ENCODE data around the gene SASH1.

The SASH1 gene

DNA sequence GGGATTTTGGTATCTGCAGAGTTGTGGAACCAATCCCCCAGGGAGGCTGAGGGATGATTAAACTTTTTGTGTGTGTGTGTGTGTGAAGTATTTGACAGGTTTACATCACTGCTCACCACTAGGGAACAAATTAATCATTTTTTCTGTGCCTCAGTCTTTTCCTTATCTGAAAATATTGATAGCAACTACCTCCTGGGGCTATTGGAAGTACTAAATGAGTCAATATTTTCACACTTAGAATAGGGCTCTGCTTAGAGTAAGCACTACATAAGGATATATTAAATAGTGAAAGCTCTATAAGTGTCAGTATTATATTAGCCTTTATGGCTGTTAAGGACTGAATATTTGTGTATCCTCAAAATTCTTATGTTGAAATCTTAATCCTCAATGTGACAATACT is 249.0 kb downstream of the SASH1 start:
- Histone ChIP-seq H3K9me3 (ENCODE audit: control insufficient read depth, insufficient read depth, low read depth, low read length) (no peaks in the 10 kb centered on the region), H3K4me3 (ENCODE audit: low read depth, low read length) (no peak overlapping the region), H3K36me3 (ENCODE audit: control insufficient read depth in 2 of 2, insufficient read depth in 1 of 2, low read length in 2 of 2) (no peaks in the 10 kb centered on the region), H3K4me1 (ENCODE audit: control insufficient read depth, insufficient read depth, low read length) (no peaks in the 10 kb centered on the region), H3K27ac (ENCODE audit: extremely low read depth, low read depth, low read length) (no peak overlapping the region)
- CTCF ChIA-PET: interaction anchor here (1.0 kb wide), 1 partner anchor 13 kb away, joined by 5 read pairs; no protein-coding TSS in a partner anchor
- POLR2A ChIA-PET: no interaction called here
- TF ChIP-seq, protein P1, sequence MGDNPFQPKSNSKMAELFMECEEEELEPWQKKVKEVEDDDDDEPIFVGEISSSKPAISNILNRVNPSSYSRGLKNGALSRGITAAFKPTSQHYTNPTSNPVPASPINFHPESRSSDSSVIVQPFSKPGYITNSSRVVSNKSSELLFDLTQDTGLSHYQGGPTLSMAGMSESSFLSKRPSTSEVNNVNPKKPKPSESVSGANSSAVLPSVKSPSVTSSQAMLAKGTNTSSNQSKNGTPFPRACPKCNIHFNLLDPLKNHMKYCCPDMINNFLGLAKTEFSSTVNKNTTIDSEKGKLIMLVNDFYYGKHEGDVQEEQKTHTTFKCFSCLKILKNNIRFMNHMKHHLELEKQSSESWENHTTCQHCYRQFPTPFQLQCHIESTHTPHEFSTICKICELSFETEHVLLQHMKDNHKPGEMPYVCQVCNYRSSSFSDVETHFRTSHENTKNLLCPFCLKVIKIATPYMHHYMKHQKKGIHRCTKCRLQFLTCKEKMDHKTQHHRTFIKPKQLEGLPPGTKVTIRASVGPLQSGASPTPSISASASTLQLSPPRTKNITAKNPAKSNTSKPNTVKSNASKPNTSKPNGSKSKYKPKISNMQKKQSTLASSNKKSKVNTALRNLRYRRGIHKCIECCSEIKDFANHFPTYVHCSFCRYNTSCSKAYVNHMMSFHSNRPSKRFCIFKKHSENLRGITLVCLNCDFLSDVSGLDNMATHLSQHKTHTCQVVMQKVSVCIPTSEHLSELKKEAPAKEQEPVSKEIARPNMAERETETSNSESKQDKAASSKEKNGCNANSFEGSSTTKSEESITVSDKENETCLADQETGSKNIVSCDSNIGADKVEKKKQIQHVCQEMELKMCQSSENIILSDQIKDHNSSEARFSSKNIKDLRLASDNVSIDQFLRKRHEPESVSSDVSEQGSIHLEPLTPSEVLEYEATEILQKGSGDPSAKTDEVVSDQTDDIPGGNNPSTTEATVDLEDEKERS (tag by site-specific recombination; IDR thresholded peaks at IDR 0.05): no peak
- TF ChIP-seq ZFP69B (tag by site-specific recombination; IDR thresholded peaks at IDR 0.05) (no peak), ZNF426 (tag by site-specific recombination; IDR thresholded peaks at IDR 0.05) (no peak), TRIM28 (IDR thresholded peaks at IDR 0.05; ENCODE audit: borderline replicate concordance, low read length) (no peak), ZNF514 (tag by site-specific recombination; IDR thresholded peaks at IDR 0.05) (no peak), ZBTB21 (tag by site-specific recombination; IDR thresholded peaks at IDR 0.05) (no peak), HOXC10 (CRISPR knock-in tag; IDR thresholded peaks at IDR 0.05) (no peak), ZNF600 (tag by site-specific recombination; IDR thresholded peaks at IDR 0.05) (no peak), ZNF223 (tag by site-specific recombination; IDR thresholded peaks at IDR 0.05) (no peak), ZNF350 (tag by site-specific recombination; IDR thresholded peaks at IDR 0.05) (no peak)
- TF ChIP-seq, protein P2, sequence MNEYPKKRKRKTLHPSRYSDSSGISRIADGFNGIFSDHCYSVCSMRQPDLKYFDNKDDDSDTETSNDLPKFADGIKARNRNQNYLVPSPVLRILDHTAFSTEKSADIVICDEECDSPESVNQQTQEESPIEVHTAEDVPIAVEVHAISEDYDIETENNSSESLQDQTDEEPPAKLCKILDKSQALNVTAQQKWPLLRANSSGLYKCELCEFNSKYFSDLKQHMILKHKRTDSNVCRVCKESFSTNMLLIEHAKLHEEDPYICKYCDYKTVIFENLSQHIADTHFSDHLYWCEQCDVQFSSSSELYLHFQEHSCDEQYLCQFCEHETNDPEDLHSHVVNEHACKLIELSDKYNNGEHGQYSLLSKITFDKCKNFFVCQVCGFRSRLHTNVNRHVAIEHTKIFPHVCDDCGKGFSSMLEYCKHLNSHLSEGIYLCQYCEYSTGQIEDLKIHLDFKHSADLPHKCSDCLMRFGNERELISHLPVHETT (tag by site-specific recombination; IDR thresholded peaks at IDR 0.05): no peak
- TF ChIP-seq, protein P3, sequence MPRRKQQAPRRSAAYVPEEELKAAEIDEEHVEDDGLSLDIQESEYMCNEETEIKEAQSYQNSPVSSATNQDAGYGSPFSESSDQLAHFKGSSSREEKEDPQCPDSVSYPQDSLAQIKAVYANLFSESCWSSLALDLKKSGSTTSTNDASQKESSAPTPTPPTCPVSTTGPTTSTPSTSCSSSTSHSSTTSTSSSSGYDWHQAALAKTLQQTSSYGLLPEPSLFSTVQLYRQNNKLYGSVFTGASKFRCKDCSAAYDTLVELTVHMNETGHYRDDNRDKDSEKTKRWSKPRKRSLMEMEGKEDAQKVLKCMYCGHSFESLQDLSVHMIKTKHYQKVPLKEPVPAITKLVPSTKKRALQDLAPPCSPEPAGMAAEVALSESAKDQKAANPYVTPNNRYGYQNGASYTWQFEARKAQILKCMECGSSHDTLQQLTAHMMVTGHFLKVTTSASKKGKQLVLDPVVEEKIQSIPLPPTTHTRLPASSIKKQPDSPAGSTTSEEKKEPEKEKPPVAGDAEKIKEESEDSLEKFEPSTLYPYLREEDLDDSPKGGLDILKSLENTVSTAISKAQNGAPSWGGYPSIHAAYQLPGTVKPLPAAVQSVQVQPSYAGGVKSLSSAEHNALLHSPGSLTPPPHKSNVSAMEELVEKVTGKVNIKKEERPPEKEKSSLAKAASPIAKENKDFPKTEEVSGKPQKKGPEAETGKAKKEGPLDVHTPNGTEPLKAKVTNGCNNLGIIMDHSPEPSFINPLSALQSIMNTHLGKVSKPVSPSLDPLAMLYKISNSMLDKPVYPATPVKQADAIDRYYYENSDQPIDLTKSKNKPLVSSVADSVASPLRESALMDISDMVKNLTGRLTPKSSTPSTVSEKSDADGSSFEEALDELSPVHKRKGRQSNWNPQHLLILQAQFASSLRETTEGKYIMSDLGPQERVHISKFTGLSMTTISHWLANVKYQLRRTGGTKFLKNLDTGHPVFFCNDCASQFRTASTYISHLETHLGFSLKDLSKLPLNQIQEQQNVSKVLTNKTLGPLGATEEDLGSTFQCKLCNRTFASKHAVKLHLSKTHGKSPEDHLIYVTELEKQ (tag by site-specific recombination; IDR thresholded peaks at IDR 0.05; ENCODE audit: borderline replicate concordance): no peak
- TF ChIP-seq, protein P4, sequence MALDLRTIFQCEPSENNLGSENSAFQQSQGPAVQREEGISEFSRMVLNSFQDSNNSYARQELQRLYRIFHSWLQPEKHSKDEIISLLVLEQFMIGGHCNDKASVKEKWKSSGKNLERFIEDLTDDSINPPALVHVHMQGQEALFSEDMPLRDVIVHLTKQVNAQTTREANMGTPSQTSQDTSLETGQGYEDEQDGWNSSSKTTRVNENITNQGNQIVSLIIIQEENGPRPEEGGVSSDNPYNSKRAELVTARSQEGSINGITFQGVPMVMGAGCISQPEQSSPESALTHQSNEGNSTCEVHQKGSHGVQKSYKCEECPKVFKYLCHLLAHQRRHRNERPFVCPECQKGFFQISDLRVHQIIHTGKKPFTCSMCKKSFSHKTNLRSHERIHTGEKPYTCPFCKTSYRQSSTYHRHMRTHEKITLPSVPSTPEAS (tag by site-specific recombination; IDR thresholded peaks at IDR 0.05): no peak
- TF ChIP-seq, protein P5, sequence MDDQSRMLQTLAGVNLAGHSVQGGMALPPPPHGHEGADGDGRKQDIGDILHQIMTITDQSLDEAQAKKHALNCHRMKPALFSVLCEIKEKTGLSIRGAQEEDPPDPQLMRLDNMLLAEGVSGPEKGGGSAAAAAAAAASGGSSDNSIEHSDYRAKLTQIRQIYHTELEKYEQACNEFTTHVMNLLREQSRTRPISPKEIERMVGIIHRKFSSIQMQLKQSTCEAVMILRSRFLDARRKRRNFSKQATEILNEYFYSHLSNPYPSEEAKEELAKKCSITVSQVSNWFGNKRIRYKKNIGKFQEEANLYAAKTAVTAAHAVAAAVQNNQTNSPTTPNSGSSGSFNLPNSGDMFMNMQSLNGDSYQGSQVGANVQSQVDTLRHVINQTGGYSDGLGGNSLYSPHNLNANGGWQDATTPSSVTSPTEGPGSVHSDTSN (CRISPR knock-in tag; IDR thresholded peaks at IDR 0.05): no peak

Measured in HEK293 (cell line).